Measurements from ENCODE around the gene SEBOX.

DNA sequence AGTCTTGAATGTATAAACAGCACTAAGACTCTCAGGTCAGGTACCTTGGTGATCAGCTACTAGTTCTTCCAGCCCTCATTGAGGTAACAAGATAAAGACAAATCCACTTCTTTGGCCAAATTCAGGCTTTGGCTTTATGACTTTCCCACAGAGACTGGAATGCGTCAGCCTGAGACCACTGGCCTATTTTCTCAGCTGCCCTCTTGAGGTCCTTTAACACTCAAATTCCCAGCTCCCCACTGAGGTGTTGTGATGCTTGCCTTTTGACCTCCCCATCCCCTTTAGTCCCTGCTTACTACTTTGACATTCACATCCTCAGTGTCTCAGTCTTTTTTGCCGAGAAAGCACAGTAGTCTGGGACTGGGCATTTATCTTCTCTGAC is 18.8 kb downstream of the SEBOX start:
- TF ChIP-seq EP300 (IDR thresholded peaks at IDR 0.05; ENCODE audit: borderline replicate concordance in 1 of 2, low read depth in 2 of 2, low read length in 2 of 2) (no peak), CHD1 (IDR thresholded peaks at IDR 0.05; ENCODE audit: low read depth, low read length) (no peak), CHD2 (IDR thresholded peaks at IDR 0.05; ENCODE audit: low read length) (no peak), EZH2 (IDR thresholded peaks at IDR 0.05; ENCODE audit: low read depth, low read length, severe bottlenecking) (no peak), POLR2A (IDR thresholded peaks at IDR 0.05; ENCODE audit: control extremely low read depth in 1 of 2, low read depth in 2 of 2, low read length in 2 of 2) (no peak), TEAD4 (IDR thresholded peaks at IDR 0.05; ENCODE audit: low read depth, low read length) (no peak), GABPA (IDR thresholded peaks at IDR 0.05; ENCODE audit: borderline replicate concordance, insufficient read depth, low read length) (no peak), TCF12 (IDR thresholded peaks at IDR 0.05; ENCODE audit: low read depth, low read length) (no peak)
- TF ChIP-seq, protein P1, sequence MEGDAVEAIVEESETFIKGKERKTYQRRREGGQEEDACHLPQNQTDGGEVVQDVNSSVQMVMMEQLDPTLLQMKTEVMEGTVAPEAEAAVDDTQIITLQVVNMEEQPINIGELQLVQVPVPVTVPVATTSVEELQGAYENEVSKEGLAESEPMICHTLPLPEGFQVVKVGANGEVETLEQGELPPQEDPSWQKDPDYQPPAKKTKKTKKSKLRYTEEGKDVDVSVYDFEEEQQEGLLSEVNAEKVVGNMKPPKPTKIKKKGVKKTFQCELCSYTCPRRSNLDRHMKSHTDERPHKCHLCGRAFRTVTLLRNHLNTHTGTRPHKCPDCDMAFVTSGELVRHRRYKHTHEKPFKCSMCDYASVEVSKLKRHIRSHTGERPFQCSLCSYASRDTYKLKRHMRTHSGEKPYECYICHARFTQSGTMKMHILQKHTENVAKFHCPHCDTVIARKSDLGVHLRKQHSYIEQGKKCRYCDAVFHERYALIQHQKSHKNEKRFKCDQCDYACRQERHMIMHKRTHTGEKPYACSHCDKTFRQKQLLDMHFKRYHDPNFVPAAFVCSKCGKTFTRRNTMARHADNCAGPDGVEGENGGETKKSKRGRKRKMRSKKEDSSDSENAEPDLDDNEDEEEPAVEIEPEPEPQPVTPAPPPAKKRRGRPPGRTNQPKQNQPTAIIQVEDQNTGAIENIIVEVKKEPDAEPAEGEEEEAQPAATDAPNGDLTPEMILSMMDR (IDR thresholded peaks at IDR 0.05; ENCODE audit: control extremely low read depth in 1 of 3, insufficient read depth in 1 of 3, low read depth in 1 of 3, low read length in 3 of 3) = no peak
